D721Med (cell line): Measurements from ENCODE around the gene PDCD1.

Experiments used
- DNase-seq: peaks from one replicate; pipeline ENCODE4 v3.0.0; 2011; ENCODE audit warnings: low spot score; ENCODE audit not compliant: insufficient read length
- FAIRE-seq: peaks from 2 replicates; lab custom pipeline; 2011; peaks lifted over from hg19 to GRCh38; lab: Jason Lieb, UNC
- TF ChIP-seq, protein P1 (sequence below): IDR thresholded peaks from 2 replicates; pipeline ENCODE4 v1.5.1; 2012; ENCODE audit warnings: mild to moderate bottlenecking, control low read depth; ENCODE audit not compliant: insufficient read depth; ENCODE audit errors: missing control alignments

Gene PDCD1

GRCh38 chr2:241860184-241861078 is 1.7 kb upstream of the PDCD1 start:
- FAIRE-seq = no peak
- DNase-seq = no peak
- TF ChIP-seq, protein P1, sequence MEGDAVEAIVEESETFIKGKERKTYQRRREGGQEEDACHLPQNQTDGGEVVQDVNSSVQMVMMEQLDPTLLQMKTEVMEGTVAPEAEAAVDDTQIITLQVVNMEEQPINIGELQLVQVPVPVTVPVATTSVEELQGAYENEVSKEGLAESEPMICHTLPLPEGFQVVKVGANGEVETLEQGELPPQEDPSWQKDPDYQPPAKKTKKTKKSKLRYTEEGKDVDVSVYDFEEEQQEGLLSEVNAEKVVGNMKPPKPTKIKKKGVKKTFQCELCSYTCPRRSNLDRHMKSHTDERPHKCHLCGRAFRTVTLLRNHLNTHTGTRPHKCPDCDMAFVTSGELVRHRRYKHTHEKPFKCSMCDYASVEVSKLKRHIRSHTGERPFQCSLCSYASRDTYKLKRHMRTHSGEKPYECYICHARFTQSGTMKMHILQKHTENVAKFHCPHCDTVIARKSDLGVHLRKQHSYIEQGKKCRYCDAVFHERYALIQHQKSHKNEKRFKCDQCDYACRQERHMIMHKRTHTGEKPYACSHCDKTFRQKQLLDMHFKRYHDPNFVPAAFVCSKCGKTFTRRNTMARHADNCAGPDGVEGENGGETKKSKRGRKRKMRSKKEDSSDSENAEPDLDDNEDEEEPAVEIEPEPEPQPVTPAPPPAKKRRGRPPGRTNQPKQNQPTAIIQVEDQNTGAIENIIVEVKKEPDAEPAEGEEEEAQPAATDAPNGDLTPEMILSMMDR = no peak

DNA sequence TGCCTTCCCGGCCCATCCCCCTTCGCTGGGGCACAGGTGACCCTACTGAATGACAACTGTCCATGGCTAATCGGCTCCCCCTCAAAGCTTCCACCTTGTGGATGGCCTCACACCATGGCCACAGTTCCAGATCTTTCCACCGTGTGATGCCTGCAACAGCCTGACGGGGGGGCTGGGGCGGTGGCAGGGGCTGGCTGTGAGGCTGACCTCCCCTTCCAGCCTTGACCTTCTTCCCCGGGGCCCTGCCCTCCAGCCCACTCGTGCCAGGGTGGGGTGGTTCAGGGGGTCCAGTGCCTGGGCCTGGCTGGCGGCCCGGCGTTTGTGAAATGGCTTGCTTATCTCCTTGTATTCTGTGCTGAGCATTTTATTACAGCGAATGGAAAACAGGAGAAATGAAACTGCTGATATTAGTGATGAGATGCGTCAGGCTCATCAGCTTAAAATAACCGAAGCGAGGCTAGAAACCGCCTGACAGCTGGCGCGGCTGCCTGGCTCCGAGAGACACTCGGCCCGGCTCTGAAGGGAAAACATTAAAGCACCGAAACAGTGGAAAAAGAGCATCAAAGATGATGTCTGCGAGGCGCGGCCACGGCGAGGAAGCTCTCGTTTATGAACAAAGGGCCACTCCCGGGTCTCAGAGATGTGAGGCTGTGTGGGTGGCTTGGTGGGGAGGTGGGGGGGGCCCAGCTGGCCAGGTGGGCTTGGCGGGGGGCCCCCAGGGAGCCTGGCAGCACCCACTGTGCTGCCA is 916 bp upstream of the PDCD1 start:
- no peak for FAIRE-seq
- no peak for DNase-seq
- TF ChIP-seq, protein P1 = no peak

- no peak for DNase-seq
- TF ChIP-seq, protein P1 = no peak
- no peak for FAIRE-seq
Observed at GRCh38 chr2:241859017-241859435, 332 bp upstream of the PDCD1 start.

DNA sequence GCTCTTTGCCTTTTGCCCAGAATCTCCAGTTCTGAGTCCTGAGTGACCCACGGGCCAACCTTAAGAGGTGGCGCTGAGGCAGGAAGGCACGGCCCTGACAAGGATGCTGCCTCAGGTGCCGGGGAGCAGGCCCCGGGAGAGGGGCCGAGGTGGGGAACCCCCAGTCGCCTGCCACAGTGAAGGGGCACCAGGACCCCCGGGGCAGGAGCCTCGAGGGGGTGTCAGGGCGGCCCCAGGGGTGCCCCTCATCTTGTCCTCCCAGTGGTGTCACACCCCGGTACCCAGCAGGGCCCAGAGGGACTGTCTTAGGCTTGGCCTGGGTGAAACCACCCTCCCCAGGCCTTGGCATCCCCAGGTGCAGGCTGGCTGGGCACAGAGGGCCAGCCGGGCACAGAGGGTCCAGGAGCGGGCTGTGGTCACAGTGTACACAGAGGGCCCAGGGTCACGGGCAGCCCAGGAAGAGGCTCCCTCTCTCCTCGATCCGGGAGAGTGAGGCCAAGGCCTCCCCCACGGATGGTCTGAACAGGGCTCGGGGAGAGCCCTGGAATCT is 1.0 kb downstream of the PDCD1 start:
- FAIRE-seq = no peak
- TF ChIP-seq, protein P1 = no peak
- no peak for DNase-seq

DNA sequence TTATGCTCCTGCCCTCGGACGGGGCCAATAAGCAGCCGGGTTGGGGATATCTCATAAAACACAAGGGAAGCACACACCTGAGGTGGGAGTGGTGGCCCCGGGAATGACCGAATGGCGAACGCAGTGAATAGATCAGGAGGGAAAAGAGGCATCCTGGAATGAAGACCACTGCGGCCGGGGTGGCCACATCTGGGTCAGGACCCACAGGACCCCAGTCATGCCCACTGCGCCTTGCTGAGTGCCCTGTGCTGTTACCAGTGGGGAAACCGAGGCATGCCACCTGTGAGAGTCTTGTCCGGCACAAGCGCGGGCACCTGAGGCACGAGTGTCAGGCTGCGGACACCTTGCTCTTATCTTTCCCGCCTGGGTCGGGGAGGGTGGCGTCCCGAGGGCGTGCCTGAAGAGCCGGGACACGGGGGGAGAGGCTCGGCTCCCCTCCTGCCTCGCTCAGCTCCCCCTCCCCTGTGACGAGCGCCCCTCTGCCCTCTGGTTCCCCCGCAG is 1.6 kb downstream of the PDCD1 start:
- FAIRE-seq (no peak), DNase-seq (no peak)
- TF ChIP-seq, protein P1 = no peak

- DNase-seq (no peak), FAIRE-seq (no peak)
- TF ChIP-seq, protein P1 = no peak
Observed at GRCh38 chr2:241855888-241856422, 2.7 kb downstream of the PDCD1 start.
